ENCODE data around the gene HCFC1.
A peak's percentile ranks its signal among the peaks of the same experiment; 100 is the strongest.

HCFC1 gene

GRCh38 chrX:153972368-153973126 lies 929 bp upstream of the HCFC1 start, which contains the start of gene TMEM187:
Gene TMEM187 (plus strand): TSS chrX:153972754. CDS start chrX:153982063, 9,309 bp downstream.
- H3K4me3 ChIP-seq (ENCODE audit: low read length) = peak within 1 kb of the TSS; percentile 95
- DNase-seq (ENCODE audit: low read depth) = peak; percentile 46
- no peak for TF ChIP-seq CTCF (conservative IDR thresholded peaks at IDR 0.05; ENCODE audit: low read depth, low read length)

GRCh38 chrX:153971124-153971449 lies 531 bp downstream of the HCFC1 start:
- peak; percentile 63 for DNase-seq (ENCODE audit: low read depth)

GRCh38 chrX:153970357-153971123 lies 1.1 kb downstream of the HCFC1 start:
- no peak for TF ChIP-seq CTCF (conservative IDR thresholded peaks at IDR 0.05; ENCODE audit: low read depth, low read length)
- peak; percentile 25 for DNase-seq (ENCODE audit: low read depth)
- peak overlapping the region; percentile 95 for H3K4me3 ChIP-seq (ENCODE audit: low read length)

More at GRCh38 chrX:153971124-153971449, 531 bp downstream of the HCFC1 start:
- TF ChIP-seq CTCF (conservative IDR thresholded peaks at IDR 0.05; ENCODE audit: low read depth, low read length) = no peak
- peak overlapping the region; percentile 95 for H3K4me3 ChIP-seq (ENCODE audit: low read length)

GRCh38 chrX:153969904-153970356 lies 1.7 kb downstream of the HCFC1 start:
- TF ChIP-seq CTCF (conservative IDR thresholded peaks at IDR 0.05; ENCODE audit: low read depth, low read length) = no peak
- no peak for DNase-seq (ENCODE audit: low read depth)
- H3K4me3 ChIP-seq (ENCODE audit: low read length) = peak overlapping the region; percentile 95

- H3K4me3 ChIP-seq (ENCODE audit: low read length) = peak overlapping the region; percentile 95
- TF ChIP-seq CTCF (conservative IDR thresholded peaks at IDR 0.05; ENCODE audit: low read depth, low read length) = no peak
- no peak for DNase-seq (ENCODE audit: low read depth)
Observed at GRCh38 chrX:153969125-153969903, 2.3 kb downstream of the HCFC1 start.

GRCh38 chrX:153968754-153969124 lies 2.9 kb downstream of the HCFC1 start:
- peak overlapping the region; percentile 95 for H3K4me3 ChIP-seq (ENCODE audit: low read length)
- no peak for DNase-seq (ENCODE audit: low read depth)
- TF ChIP-seq CTCF (conservative IDR thresholded peaks at IDR 0.05; ENCODE audit: low read depth, low read length) = peak; percentile 45
